AG09319 (cell line): ENCODE data around the gene TPM2.
A peak's percentile ranks its signal among the peaks of the same experiment; 100 is the strongest.

Source experiments
- DNase-seq: peaks from one replicate; pipeline ENCODE4 v3.0.0-alpha.2; 2010; ENCODE audit warnings: low read depth; ENCODE audit errors: extremely low read depth
- TF ChIP-seq, protein P1 (sequence below): IDR thresholded peaks from 2 replicates; pipeline ENCODE4 v1.5.1; 2011; ENCODE audit warnings: low read depth, mild to moderate bottlenecking, inconsistent platforms, low read length, moderate library complexity

The TPM2 gene

GRCh38 chr9:35658137-35658967 lies 31.4 kb downstream of the TPM2 start, which contains the start of gene CCDC107:
TSS of gene CCDC107 (plus strand) at chr9:35658292. CDS start at chr9:35658380, 88 bp downstream.
- peak; percentile 73 for DNase-seq
- TF ChIP-seq, protein P1, sequence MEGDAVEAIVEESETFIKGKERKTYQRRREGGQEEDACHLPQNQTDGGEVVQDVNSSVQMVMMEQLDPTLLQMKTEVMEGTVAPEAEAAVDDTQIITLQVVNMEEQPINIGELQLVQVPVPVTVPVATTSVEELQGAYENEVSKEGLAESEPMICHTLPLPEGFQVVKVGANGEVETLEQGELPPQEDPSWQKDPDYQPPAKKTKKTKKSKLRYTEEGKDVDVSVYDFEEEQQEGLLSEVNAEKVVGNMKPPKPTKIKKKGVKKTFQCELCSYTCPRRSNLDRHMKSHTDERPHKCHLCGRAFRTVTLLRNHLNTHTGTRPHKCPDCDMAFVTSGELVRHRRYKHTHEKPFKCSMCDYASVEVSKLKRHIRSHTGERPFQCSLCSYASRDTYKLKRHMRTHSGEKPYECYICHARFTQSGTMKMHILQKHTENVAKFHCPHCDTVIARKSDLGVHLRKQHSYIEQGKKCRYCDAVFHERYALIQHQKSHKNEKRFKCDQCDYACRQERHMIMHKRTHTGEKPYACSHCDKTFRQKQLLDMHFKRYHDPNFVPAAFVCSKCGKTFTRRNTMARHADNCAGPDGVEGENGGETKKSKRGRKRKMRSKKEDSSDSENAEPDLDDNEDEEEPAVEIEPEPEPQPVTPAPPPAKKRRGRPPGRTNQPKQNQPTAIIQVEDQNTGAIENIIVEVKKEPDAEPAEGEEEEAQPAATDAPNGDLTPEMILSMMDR, result peak; percentile 44

DNA sequence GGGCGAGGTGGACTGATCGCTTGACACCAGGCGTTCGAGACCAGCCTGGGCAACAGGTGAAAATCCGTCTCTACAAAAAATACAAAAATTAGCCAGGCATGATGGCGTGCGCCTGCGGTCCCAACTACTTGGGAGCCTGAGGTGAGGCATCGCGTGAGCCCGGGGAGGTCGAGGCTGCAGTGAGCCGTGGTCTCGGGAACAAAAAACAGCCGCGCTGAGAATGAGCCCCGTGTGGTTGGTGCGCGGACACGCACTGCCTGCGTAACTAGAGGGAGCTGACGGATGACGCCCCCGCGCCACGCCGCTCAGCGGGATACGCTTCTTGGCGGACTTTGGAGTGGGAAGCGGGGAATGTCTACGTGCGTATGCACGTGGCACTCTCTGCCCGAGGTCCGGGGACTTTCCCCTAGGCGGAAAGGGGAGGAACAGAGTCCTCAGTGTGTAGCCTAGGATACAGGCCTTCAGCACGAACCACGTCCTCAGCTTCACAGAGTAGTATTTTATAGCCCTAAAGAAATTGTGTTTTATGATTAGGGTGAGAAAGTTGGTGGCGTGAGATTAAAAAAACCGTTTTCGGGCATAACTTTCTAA lies 32.1 kb downstream of the TPM2 start, which contains the start of gene RMRP:
RMRP (minus strand) TSS at position 474 of the 591 bp plus-strand sequence.
- peak; percentile 100 for DNase-seq
- TF ChIP-seq, protein P1, result no peak

DNA sequence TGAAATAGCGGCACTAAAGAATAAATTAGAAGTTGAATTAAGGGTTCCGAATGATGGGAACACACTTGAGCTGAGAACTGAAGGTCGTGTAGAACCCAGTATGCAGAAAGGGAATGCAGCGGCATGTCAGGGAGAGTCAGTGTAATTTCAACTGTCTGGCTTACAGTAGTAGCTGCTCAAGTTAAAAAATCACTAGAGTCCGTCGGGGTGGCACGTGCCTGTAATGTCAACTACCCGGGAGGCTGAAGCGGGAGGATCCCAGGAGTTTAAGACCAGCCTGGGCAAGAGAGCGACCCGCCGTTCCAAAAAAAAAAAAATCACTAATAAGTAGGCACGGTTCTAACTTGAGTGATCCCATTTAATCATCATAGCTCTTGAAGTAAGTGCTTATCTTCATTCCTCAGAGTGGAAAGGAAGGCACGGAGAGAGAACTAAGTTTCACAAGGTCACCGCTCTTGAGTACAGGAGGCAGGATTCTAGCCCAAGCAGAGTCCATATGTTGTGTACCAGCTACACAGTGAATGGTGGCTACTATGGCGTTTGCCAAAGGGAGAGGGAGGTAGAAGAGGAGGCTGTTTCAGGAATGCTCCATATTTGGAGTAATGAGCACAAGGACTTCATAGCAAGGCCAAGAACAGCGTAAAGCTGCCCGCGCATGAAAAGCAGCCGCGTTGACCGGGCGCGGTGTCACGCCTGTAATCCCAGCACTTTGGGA lies 32.7 kb downstream of the TPM2 start:
- no peak for DNase-seq
- TF ChIP-seq, protein P1, result no peak

DNA sequence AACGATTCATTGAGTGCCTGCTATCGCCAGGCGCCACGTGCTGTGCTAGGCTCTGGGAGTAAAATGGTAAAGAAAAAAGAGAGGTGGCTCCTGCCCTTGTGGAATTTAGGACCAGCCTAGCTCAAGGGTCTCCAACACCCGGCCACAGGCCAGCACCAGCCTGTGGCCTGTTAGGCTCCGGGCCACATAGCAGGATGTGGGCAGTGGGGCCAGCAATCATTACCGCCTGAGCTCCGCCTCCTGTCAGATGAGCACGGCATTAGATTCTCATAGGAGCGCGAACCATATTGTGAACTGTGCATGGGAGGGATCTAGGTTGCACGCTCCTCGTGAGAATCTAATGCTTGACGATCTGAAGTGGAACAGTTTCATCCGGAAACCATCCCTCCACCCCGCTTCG lies 33.4 kb downstream of the TPM2 start:
- DNase-seq, result no peak
- TF ChIP-seq, protein P1, result no peak

- TF ChIP-seq, protein P1, result no peak
- no peak for DNase-seq
Observed at GRCh38 chr9:35653611-35654010, 36.1 kb downstream of the TPM2 start.

DNA sequence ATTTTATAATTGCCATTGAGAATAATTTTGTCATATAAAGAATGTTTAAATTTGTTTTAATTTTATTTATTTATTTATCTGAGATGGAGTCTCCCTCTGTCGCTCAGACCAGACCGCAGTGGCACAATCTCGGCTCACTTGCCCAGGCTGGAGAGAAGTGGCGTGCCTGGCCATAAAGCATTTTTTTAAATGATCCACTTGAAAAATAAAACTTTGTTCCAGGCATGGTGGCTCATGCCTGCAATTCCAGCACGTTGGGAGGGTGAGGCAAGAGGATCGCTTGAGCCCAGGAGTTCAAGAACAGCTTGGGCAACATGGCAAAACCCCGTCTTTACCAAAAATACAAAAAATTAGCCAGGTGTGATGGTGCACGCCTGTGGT lies 36.9 kb downstream of the TPM2 start:
- TF ChIP-seq, protein P1, result no peak
- DNase-seq, result no peak
